AG08396 (cell line): ENCODE results near the gene NRN1L.

Experiments
- DNase-seq: peaks from one replicate; pipeline ENCODE4 v3.0.0; 2012; ENCODE audit warnings: low spot score, mixed read lengths

Gene NRN1L

DNA sequence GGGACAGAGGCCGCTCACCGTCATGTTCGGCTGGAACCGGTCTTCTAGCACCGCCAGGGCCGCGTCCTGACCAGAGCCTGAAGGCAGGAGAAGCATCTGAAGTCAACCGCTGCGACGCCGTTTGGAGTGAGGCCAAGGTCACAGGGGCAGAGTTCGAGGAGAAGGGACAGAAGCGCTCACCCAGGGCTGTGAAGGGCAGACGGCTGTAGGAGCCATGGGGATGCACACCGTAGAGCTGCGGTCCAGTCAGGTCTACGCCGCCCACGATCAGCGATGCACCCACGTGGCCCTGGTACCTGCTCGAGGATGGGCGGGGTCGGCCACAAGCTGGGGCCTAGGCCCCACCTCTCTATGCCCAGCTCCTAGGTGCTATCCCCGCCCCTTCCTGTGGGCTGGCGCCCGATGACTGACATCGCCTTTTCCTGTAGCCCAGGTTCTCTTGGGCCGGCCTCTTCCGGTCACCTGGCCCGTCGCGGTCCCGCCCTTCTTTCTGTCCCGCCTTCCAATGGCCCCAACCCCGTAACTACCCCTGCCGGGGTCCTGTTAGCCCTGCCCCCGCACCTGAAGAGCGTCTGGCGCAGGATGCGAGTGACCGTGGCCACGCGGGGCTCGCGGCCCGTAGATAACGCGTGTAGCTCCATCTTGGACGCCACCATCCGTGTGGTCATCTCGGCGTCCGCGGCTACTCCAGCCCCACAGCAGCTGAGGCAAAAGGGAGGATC lies 50.9 kb downstream of the NRN1L start:
- DNase-seq: peak; percentile 94
